K562 (cell line): ENCODE measurements around the gene DYNLT2. TPM values are rescaled to one million over a fixed set of nuclear protein-coding genes. Genes with fewer than 3 reads are reported as not detected.

Source experiments
- ATAC-seq: fragments of 200-7000 bp; cut with Tn5 transposase; 3 replicates; pipeline ENCODE4 v1.9.1; 2020; ENCODE audit warnings: moderate library complexity
- BruUV-seq: library from RNA; stranded (reverse); fragments of 400-500 nt; replicated peaks from 2 replicates; lab custom pipeline; 2021; lab: Mats Ljungman, UMichigan
- CTCF ChIA-PET: fragments of 300-600 bp; formaldehyde crosslinking; extraction: SDS; loops from one replicate; lab custom pipeline; 2021; ENCODE audit warnings: low intra/inter-chr PET ratio; lab: Yijun Ruan, JAX
- POLR2A ChIA-PET: fragments of 300-600, 350-650 bp; sonication (Branson Sonifier 250); formaldehyde crosslinking; extraction: SDS; loops from one replicate; lab custom pipeline; 2021; ENCODE audit warnings: antibody characterized with exemption, inconsistent platforms; lab: Yijun Ruan, JAX
- DNase-seq, 4 experiments: peaks; one replicate each; pipeline versions ENCODE4 v3.0.0 to v3.0.0-alpha.2; 2011 to 2018; ENCODE audit warnings: low spot score in 3 of 4, mixed read lengths in 3 of 4; ENCODE audit errors: extremely low read depth in 1 of 4
- FAIRE-seq: peaks from 2 replicates; lab custom pipeline; 2011; peaks lifted over from hg19 to GRCh38; lab: Jason Lieb, UNC
- H2AFZ ChIP-seq: 2 replicates; pipeline ENCODE4 v1.6.0; 2011; ENCODE audit warnings: low read depth, low read length, control low read depth, inconsistent platforms
- H3K27ac ChIP-seq: fragments of 200-600 bp; 3 replicates; pipeline ENCODE4 v1.8.0; 2011; ENCODE audit warnings: low read depth, mild to moderate bottlenecking, control low read depth, inconsistent platforms, low read length, moderate library complexity, mixed read lengths; ENCODE audit errors: extremely low read depth
- H3K27me3 ChIP-seq, 2 experiments: fragments of 300-600 bp in 1 of 2; 2 replicates in 1 of 2; 3 replicates in 1 of 2; pipeline versions ENCODE4 v1.6.0 to v1.8.0; 2011; ENCODE audit warnings: inconsistent platforms in 2 of 2, low read length in 2 of 2, mild to moderate bottlenecking in 1 of 2, mixed read lengths in 1 of 2, moderate library complexity in 1 of 2; ENCODE audit not compliant: control insufficient read depth in 2 of 2, insufficient read depth in 2 of 2
- H3K36me3 ChIP-seq: fragments of 300-600 bp; 3 replicates; pipeline ENCODE4 v1.8.0; 2011; ENCODE audit warnings: mild to moderate bottlenecking, low read length, inconsistent platforms; ENCODE audit not compliant: control insufficient read depth, insufficient read depth
- H3K4me1 ChIP-seq, 2 experiments: fragments of 200-600 bp in 1 of 2; replicated peaks in 1 of 2; 2 replicates in 1 of 2; 3 replicates in 1 of 2; pipeline versions ENCODE4 v1.5.1 to v1.8.0; 2011; ENCODE audit warnings: inconsistent platforms in 2 of 2, low read length in 2 of 2, mild to moderate bottlenecking in 1 of 2, mixed read lengths in 1 of 2, moderate library complexity in 1 of 2; ENCODE audit not compliant: control insufficient read depth in 2 of 2, insufficient read depth in 2 of 2
- H3K4me2 ChIP-seq: 2 replicates; pipeline ENCODE4 v1.6.1; 2011; ENCODE audit warnings: low read length, control low read depth, inconsistent platforms, mixed read lengths; ENCODE audit not compliant: insufficient read depth
- H3K4me3 ChIP-seq: fragments of 200-600 bp; sonication (generic), shearing (Covaris generic); 2 replicates; pipeline ENCODE4 v1.5.1; 2016; ENCODE audit warnings: control low read depth, inconsistent platforms
- H3K79me2 ChIP-seq: fragments of 200-600 bp; 3 replicates; pipeline ENCODE4 v1.8.0; 2011; ENCODE audit warnings: low read length, inconsistent platforms; ENCODE audit not compliant: control insufficient read depth, insufficient read depth
- H3K9ac ChIP-seq, 2 experiments: 2 replicates each; pipeline versions ENCODE4 v1.6.0 to v1.6.1; 2011; ENCODE audit warnings: low read depth in 2 of 2, low read length in 2 of 2, control low read depth in 1 of 2, inconsistent platforms in 1 of 2, mild to moderate bottlenecking in 1 of 2, mixed read lengths in 1 of 2; ENCODE audit not compliant: insufficient read depth in 1 of 2
- H3K9me1 ChIP-seq: one replicate; pipeline ENCODE4 v1.6.0; 2011; ENCODE audit warnings: inconsistent platforms, mild to moderate bottlenecking, low read length, moderate library complexity; ENCODE audit not compliant: control insufficient read depth, insufficient read depth
- H3K9me3 ChIP-seq: replicated peaks from 2 replicates; pipeline ENCODE4 v1.5.1; 2011; ENCODE audit warnings: low read depth, low read length, inconsistent platforms; ENCODE audit not compliant: control insufficient read depth, insufficient read depth
- H4K20me1 ChIP-seq: replicated peaks from 2 replicates; pipeline ENCODE4 v1.6.1; 2011; ENCODE audit warnings: low read length, inconsistent platforms, mixed read lengths; ENCODE audit not compliant: control insufficient read depth, insufficient read depth
- ARID1B ChIP-seq: fragments of 450-650 bp; IDR thresholded peaks from 2 replicates; pipeline ENCODE4 v1.6.1; 2016; ENCODE audit warnings: antibody characterized with exemption, mild to moderate bottlenecking, inconsistent platforms
- C11orf30 ChIP-seq: fragments of 450-650 bp; IDR thresholded peaks from 2 replicates; pipeline ENCODE4 v1.6.1; 2016; ENCODE audit warnings: low read depth, mild to moderate bottlenecking
- MAFF ChIP-seq: IDR thresholded peaks from 2 replicates; pipeline ENCODE4 v1.6.1; 2012; ENCODE audit warnings: low read length, improper control_type of control experiment
- MAFG ChIP-seq: fragments of 450-650 bp; conservative IDR thresholded peaks from 2 replicates; pipeline ENCODE4 v1.6.1; 2016; ENCODE audit warnings: missing genetic modification characterization, missing compliant biosample characterization
- ZNF146 ChIP-seq: IDR thresholded peaks from one replicate; pipeline ENCODE4 v1.6.1; 2018; ENCODE audit warnings: missing compliant biosample characterization; ENCODE audit not compliant: unreplicated experiment
- ZNF316 ChIP-seq: fragments of 450-650 bp; IDR thresholded peaks from 2 replicates; pipeline ENCODE4 v1.6.1; 2016
- WGBS: fragments of 100-300 bp; shearing (Covaris generic); methylation state at CpG from one replicate; pipeline ENCODE4 v1.1.6; 2016; ENCODE audit warnings: low coverage, mixed read lengths; ENCODE audit not compliant: insufficient coverage; ENCODE audit errors: missing lambda C conversion rate; 5-methylcytosine and 5-hydroxymethylcytosine counted together
- in situ Hi-C: fragments of 300-500 bp; cut with MboI; formaldehyde crosslinking; loops from 4 replicates; pipeline ENCODE4 v1.15.0; 2018; ENCODE audit warnings: inconsistent platforms, mixed read lengths
- intact Hi-C: fragments of 100-400 bp; cut with micrococcal nuclease; formaldehyde crosslinking; loops from 2 replicates; pipeline ENCODE4 v1.14.2; 2022
- polyA plus RNA-seq, 8 experiments: library from polyadenylated mRNA; depleted of rRNA in 4 of 8; stranded (reverse) in 5 of 8; unstranded in 3 of 8; fragments of >200 nt; fragmentation: Nextera tagmentation in 2 of 8; fragmentation: Illumina TruSeq in 1 of 8; extraction: Ambion mirVana in 2 of 8; extraction: Trizol in 1 of 8; gene quantifications; 2 replicates each; pipeline versions ENCODE4 v1.2.1 to v1.2.3, GENCODE V29; 2011 to 2014; ENCODE audit warnings: inconsistent platforms in 1 of 8, missing spikeins in 1 of 8
- total RNA-seq, 7 experiments: library from RNA; depleted of rRNA in 6 of 7; stranded (reverse); fragments of >200 nt in 6 of 7; fragmentation: Illumina TruSeq in 2 of 7; extraction: Trizol in 2 of 7; gene quantifications; 2 replicates each; pipeline versions ENCODE4 v1.2.1 to v1.2.3, GENCODE V29; 2011 to 2021; ENCODE audit warnings: low replicate concordance in 1 of 7
- TF ChIP-seq, protein P1 (sequence below): fragments of 250-450 bp; sonication (Bioruptor Pico); IDR thresholded peaks from 2 replicates; pipeline ENCODE4 v1.5.0; 2021
- TF ChIP-seq, protein P2 (sequence below): sonication (generic); formaldehyde crosslinking; IDR thresholded peaks from 2 replicates; pipeline ENCODE4 v1.8.0; 2022; ENCODE audit warnings: mild to moderate bottlenecking, missing genetic modification reagents, borderline replicate concordance

Gene DYNLT2
- total and polyA plus RNA-seq, 9 of the 15 experiments (the other 6 are each of a cell fraction or from before 2014, with no cell fraction given), result 2.0 to 12.8 (median 6.3) TPM

DNA sequence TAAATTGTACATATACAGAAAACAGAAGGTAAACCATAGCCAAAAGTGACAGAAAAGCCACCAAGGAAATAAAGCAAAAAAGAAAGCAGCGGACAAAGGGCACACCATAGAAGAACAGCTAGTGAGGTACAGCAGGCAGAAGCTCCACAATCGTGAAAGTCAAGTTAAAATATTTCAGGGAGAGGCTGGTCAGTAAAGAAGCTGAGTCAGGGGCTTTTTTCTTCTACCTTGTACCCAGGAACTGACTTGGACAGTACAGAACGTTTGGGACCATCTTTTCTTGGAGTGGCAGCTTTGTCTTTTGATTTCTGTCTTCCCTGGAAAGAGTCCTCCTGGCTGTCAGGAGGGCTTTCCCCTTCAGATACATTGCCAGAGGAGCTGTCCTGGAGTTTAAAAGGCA, 41.4 kb downstream of the DYNLT2 start:
- peaks cover 87% of the 10 kb centered on the region for H3K36me3 ChIP-seq
- ATAC-seq (no peak), DNase-seq (no peak), FAIRE-seq (no peak)
- H3K27ac ChIP-seq, result no peak overlapping the region
- in situ Hi-C loops, result no loop called here
- H3K9me3 ChIP-seq, result no peaks in the 10 kb centered on the region
- no peak overlapping the region for H3K4me3 ChIP-seq
- intact Hi-C loops, result no loop called here
- BruUV-seq, result no TSS peak
- no peaks in the 10 kb centered on the region for H3K27me3 ChIP-seq
- H2AFZ ChIP-seq, result no peak overlapping the region
- H3K79me2 ChIP-seq, result peaks cover 16% of the 10 kb centered on the region
- WGBS, result 44% methylated on average over 3 of the region's 3 CpGs
- H3K4me2 ChIP-seq, result no peak overlapping the region
- H3K9me1 ChIP-seq, result no peaks in the 10 kb centered on the region
- ChIA-PET POLR2A (interaction anchor here (1.2 to 4.5 kb wide), 2 partner anchors 8 to 11 kb away, joined by 12 to 46 read pairs; partner anchors contain the start of genes C6orf120 and WDR27), CTCF (no interaction called here)
- H4K20me1 ChIP-seq, result no peaks in the 10 kb centered on the region; the same call in 1 of the 2 replicates
- peaks cover 0 to 2% of the 10 kb centered on the region in 2 experiments; a peak in 2 of 5 replicates for H3K4me1 ChIP-seq
- H3K9ac ChIP-seq, result no peak overlapping the region
- TF ChIP-seq ARID1B (no peak), ZNF146 (no peak), ZNF316 (peak; percentile 77), MAFF (peak; percentile 13; the same call in 1 of the 2 replicates), C11orf30 (peak; percentile 58), MAFG (0 out of 2 replicates have a peak, but pooled peaks have one; percentile 13)
- TF ChIP-seq, protein P1, sequence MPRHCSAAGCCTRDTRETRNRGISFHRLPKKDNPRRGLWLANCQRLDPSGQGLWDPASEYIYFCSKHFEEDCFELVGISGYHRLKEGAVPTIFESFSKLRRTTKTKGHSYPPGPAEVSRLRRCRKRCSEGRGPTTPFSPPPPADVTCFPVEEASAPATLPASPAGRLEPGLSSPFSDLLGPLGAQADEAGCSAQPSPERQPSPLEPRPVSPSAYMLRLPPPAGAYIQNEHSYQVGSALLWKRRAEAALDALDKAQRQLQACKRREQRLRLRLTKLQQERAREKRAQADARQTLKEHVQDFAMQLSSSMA (CRISPR knock-in tag), result no peak
- TF ChIP-seq, protein P2, sequence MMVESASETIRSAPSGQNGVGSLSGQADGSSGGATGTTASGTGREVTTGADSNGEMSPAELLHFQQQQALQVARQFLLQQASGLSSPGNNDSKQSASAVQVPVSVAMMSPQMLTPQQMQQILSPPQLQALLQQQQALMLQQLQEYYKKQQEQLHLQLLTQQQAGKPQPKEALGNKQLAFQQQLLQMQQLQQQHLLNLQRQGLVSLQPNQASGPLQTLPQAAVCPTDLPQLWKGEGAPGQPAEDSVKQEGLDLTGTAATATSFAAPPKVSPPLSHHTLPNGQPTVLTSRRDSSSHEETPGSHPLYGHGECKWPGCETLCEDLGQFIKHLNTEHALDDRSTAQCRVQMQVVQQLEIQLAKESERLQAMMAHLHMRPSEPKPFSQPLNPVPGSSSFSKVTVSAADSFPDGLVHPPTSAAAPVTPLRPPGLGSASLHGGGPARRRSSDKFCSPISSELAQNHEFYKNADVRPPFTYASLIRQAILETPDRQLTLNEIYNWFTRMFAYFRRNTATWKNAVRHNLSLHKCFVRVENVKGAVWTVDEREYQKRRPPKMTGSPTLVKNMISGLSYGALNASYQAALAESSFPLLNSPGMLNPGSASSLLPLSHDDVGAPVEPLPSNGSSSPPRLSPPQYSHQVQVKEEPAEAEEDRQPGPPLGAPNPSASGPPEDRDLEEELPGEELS, result no peak
